ENCODE results near the gene GHR. TPM values are rescaled to one million over a fixed set of nuclear protein-coding genes. Genes with fewer than 3 reads are reported as not detected.
"Not testable (repeated sequence)": the region's sequence is repeated elsewhere in the genome, so short reads cannot be mapped to it uniquely, and the experiment has no call there.

The GHR gene
- total RNA-seq, 4 donors from 2014 or later = 16.9 to 20.9 (median 20.2) TPM

- 79% methylated on average over 5 of the region's 5 CpGs for WGBS
- H3K27me3 ChIP-seq = no peaks in the 10 kb centered on the region
- H3K27ac ChIP-seq = no peak overlapping the region
- no peaks in the 10 kb centered on the region for H3K36me3 ChIP-seq
- peaks cover 7% of the 10 kb centered on the region for H3K9me3 ChIP-seq
- no peak for TF ChIP-seq EP300 (IDR thresholded peaks at IDR 0.05)
- TF ChIP-seq POLR2AphosphoS5 (IDR thresholded peaks at IDR 0.05) = no peak
- TF ChIP-seq CTCF (IDR thresholded peaks at IDR 0.05) = no peak
- TF ChIP-seq POLR2A (IDR thresholded peaks at IDR 0.05) = no peak
- DNase-seq (ENCODE audit: low spot score in 2 of 2) = no peak
- no peak overlapping the region for H3K4me3 ChIP-seq
- no peaks in the 10 kb centered on the region for H3K4me1 ChIP-seq
These were observed 254.1 kb downstream of the GHR start for GRCh38 chr5:42677156-42677842.

- no peak for DNase-seq (ENCODE audit: low spot score in 2 of 2)
- WGBS = 70% methylated on average over 3 of the region's 3 CpGs
- no peaks in the 10 kb centered on the region for H3K4me1 ChIP-seq
- TF ChIP-seq POLR2AphosphoS5 (IDR thresholded peaks at IDR 0.05) (peak in 1 of 3 donors; percentile 15), EP300 (IDR thresholded peaks at IDR 0.05) (no peak)
- no peaks in the 10 kb centered on the region for H3K27me3 ChIP-seq
- H3K9me3 ChIP-seq = peaks cover 5% of the 10 kb centered on the region
- H3K36me3 ChIP-seq = no peaks in the 10 kb centered on the region
- H3K27ac ChIP-seq = no peak overlapping the region
- no peak overlapping the region for H3K4me3 ChIP-seq
These were observed 256.8 kb downstream of the GHR start for GRCh38 chr5:42680046-42680445.

GRCh38 chr5:42685078-42685477 lies 261.8 kb downstream of the GHR start:
- H3K9me3 ChIP-seq; H3K4me1 ChIP-seq; DNase-seq (ENCODE audit: low spot score in 2 of 2): not testable (repeated sequence)

GRCh38 chr5:42689391-42689790 lies 266.2 kb downstream of the GHR start:
- Histone ChIP-seq H3K4me1 (peaks cover 7% of the 10 kb centered on the region), H3K27ac (no peak overlapping the region), H3K9me3 (no peaks in the 10 kb centered on the region), H3K36me3 (peaks cover 5% of the 10 kb centered on the region), H3K27me3 (no peaks in the 10 kb centered on the region), H3K4me3 (no peak overlapping the region)
- 56% methylated on average over 4 of the region's 4 CpGs for WGBS
- DNase-seq (ENCODE audit: low spot score in 2 of 2) = no peak
- TF ChIP-seq POLR2AphosphoS5 (IDR thresholded peaks at IDR 0.05) (no peak), EP300 (IDR thresholded peaks at IDR 0.05) (no peak), CTCF (IDR thresholded peaks at IDR 0.05) (no peak), POLR2A (IDR thresholded peaks at IDR 0.05) (no peak)

More at GRCh38 chr5:42685078-42685477, 261.8 kb downstream of the GHR start:
- not testable (repeated sequence) for H3K27me3 ChIP-seq, H3K27ac ChIP-seq, H3K4me3 ChIP-seq, H3K36me3 ChIP-seq

GRCh38 chr5:42691413-42691937 lies 268.2 kb downstream of the GHR start:
- DNase-seq (ENCODE audit: low spot score in 2 of 2) = no peak
- Histone ChIP-seq H3K27ac (no peak overlapping the region), H3K9me3 (no peaks in the 10 kb centered on the region), H3K36me3 (peaks cover 8% of the 10 kb centered on the region), H3K27me3 (no peaks in the 10 kb centered on the region), H3K4me1 (peaks cover 7% of the 10 kb centered on the region), H3K4me3 (no peak overlapping the region)
- TF ChIP-seq EP300 (IDR thresholded peaks at IDR 0.05) = no peak
- TF ChIP-seq POLR2AphosphoS5 (IDR thresholded peaks at IDR 0.05) = no peak
- TF ChIP-seq CTCF (IDR thresholded peaks at IDR 0.05) = no peak
- no peak for TF ChIP-seq POLR2A (IDR thresholded peaks at IDR 0.05)
- WGBS = 10% methylated on average over 3 of the region's 3 CpGs

GRCh38 chr5:42701351-42702059 lies 278.3 kb downstream of the GHR start:
- H3K36me3 ChIP-seq = no peaks in the 10 kb centered on the region
- no peak overlapping the region for H3K27ac ChIP-seq
- no peaks in the 10 kb centered on the region for H3K4me1 ChIP-seq
- no peaks in the 10 kb centered on the region for H3K27me3 ChIP-seq
- WGBS = 89% methylated on average over 7 of the region's 7 CpGs
- peaks cover 22% of the 10 kb centered on the region for H3K9me3 ChIP-seq
- TF ChIP-seq POLR2A (IDR thresholded peaks at IDR 0.05) (no peak), CTCF (IDR thresholded peaks at IDR 0.05) (no peak), POLR2AphosphoS5 (IDR thresholded peaks at IDR 0.05) (no peak), EP300 (IDR thresholded peaks at IDR 0.05) (no peak)
- H3K4me3 ChIP-seq = no peak overlapping the region
- no peak for DNase-seq (ENCODE audit: low spot score in 2 of 2)

Measured in suprapubic skin (tissue), 4 donors.